C4-2B (cell line): ENCODE results near the gene MAG.

Source experiments
- ZFX ChIP-seq: fragments of 450-650 bp; IDR thresholded peaks from 2 replicates; pipeline ENCODE4 v1.6.1; 2017
- TF ChIP-seq, protein P1 (sequence below): fragments of 450-650 bp; conservative IDR thresholded peaks from 2 replicates; pipeline ENCODE4 v1.5.1; 2017; ENCODE audit warnings: mild to moderate bottlenecking

DNA sequence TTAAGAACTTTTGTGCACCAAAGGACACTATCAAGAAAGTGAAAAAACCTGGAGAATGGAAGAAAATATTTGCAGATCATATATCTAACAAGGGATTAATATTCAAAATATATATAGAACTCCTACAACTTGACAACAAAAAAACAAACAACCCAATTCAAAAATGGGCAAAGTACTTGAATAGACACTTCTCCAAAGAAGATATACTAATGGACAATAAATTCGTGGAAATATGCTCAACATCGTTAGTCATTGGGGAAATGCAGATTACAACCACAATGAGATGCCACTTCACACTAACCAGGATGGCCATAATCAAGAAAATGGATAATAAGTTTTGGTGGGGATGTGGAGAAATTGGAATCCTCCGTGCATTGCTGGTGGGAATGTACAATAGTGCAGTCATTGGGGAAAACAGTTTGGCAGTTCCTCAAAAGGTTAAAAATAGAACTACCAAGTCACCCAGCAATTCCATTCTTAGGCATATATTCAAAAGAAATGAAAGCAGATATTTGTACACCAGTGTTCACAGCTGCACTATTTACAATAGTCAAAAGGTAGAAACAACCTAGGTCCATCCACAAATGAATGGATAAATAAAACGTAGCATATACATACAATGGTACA, 45.4 kb upstream of the MAG start:
- TF ChIP-seq, protein P1, sequence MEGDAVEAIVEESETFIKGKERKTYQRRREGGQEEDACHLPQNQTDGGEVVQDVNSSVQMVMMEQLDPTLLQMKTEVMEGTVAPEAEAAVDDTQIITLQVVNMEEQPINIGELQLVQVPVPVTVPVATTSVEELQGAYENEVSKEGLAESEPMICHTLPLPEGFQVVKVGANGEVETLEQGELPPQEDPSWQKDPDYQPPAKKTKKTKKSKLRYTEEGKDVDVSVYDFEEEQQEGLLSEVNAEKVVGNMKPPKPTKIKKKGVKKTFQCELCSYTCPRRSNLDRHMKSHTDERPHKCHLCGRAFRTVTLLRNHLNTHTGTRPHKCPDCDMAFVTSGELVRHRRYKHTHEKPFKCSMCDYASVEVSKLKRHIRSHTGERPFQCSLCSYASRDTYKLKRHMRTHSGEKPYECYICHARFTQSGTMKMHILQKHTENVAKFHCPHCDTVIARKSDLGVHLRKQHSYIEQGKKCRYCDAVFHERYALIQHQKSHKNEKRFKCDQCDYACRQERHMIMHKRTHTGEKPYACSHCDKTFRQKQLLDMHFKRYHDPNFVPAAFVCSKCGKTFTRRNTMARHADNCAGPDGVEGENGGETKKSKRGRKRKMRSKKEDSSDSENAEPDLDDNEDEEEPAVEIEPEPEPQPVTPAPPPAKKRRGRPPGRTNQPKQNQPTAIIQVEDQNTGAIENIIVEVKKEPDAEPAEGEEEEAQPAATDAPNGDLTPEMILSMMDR = no peak
- TF ChIP-seq ZFX = no peak
